ENCODE results near the gene LAG3.

The LAG3 gene

DNA sequence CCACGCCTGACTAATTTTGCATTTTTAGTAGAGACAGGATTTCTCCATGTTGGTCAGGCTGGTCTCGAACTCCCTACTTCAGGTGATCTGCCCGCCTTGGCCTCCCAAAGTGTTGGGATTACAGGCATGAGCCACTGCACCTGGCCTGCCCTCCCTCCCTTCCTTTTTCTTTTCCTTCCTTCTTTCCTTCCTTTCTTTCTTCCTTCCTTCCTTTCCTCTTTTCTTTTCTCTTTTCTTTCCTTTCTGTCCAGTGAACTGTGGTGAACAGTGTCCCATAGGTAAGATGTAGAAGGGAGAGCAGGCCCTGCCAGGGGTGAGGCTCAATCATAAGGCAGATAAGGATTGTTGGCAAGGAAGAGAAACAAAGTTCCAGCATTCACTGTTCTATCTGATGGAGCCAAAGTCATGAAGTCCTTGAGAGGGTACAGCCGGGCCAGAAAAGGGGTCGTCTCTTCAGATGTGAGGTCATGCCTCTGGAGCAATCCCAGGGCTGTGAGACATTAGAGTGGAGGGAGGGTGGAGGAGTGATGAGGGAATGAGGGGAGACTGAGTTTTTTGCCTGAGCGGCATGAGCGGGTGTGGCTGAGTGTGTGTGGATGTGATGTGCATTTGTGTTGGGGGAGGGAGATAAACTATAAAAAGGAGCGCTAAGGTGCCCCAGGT lies 15.2 kb upstream of the LAG3 start:
- H3K4me3 ChIP-seq (ENCODE audit: low read depth, low read length): no peak overlapping the region
- no peaks in the 10 kb centered on the region for H3K27me3 ChIP-seq (replicated peaks)
- no peak overlapping the region for H3K27ac ChIP-seq
- no peaks in the 10 kb centered on the region for H3K36me3 ChIP-seq (replicated peaks)
- in situ Hi-C loops (cut with HindIII; ENCODE audit: low pct_ligation_motif_present, low sequenced_read_pairs): no loop called here
- no peak for DNase-seq
- TF ChIP-seq, protein P1, sequence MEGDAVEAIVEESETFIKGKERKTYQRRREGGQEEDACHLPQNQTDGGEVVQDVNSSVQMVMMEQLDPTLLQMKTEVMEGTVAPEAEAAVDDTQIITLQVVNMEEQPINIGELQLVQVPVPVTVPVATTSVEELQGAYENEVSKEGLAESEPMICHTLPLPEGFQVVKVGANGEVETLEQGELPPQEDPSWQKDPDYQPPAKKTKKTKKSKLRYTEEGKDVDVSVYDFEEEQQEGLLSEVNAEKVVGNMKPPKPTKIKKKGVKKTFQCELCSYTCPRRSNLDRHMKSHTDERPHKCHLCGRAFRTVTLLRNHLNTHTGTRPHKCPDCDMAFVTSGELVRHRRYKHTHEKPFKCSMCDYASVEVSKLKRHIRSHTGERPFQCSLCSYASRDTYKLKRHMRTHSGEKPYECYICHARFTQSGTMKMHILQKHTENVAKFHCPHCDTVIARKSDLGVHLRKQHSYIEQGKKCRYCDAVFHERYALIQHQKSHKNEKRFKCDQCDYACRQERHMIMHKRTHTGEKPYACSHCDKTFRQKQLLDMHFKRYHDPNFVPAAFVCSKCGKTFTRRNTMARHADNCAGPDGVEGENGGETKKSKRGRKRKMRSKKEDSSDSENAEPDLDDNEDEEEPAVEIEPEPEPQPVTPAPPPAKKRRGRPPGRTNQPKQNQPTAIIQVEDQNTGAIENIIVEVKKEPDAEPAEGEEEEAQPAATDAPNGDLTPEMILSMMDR (IDR thresholded peaks at IDR 0.05; ENCODE audit: low read depth, low read length, missing control alignments): no peak

DNA sequence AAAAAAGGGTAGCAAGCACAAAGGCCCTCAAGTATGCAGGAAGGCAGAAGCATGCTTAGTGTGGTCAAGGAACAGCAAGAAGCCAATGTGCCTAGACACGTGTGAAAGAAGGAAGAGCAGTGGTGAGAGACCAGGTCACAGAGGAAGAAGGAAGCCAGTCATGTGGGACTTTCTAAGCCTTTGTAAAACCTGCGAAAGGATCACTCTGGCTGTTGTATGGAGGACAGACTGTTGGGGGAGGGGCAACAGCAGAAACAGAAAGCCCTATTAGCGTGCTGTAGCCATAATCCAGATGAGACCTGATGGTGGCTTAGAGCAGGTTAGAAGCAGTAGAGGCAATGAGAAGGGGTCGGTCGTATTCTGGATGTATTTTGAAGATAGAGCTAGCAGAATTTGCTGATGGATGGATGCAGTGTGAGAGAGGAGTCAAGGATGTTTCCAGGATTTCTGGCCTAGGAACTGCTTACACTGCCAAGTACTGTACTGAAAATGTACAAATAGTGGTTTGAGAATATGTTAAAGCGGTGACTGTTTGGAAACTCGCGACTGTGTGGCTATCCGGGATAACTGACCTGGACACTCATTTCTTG lies 13.7 kb upstream of the LAG3 start:
- no peak for DNase-seq
- Histone ChIP-seq H3K27ac (no peak overlapping the region), H3K36me3 (replicated peaks) (no peaks in the 10 kb centered on the region), H3K4me3 (ENCODE audit: low read depth, low read length) (no peak overlapping the region), H3K27me3 (replicated peaks) (no peaks in the 10 kb centered on the region)
- in situ Hi-C loops (cut with HindIII; ENCODE audit: low pct_ligation_motif_present, low sequenced_read_pairs): no loop called here
- TF ChIP-seq, protein P1 (IDR thresholded peaks at IDR 0.05; ENCODE audit: low read depth, low read length, missing control alignments): no peak

DNA sequence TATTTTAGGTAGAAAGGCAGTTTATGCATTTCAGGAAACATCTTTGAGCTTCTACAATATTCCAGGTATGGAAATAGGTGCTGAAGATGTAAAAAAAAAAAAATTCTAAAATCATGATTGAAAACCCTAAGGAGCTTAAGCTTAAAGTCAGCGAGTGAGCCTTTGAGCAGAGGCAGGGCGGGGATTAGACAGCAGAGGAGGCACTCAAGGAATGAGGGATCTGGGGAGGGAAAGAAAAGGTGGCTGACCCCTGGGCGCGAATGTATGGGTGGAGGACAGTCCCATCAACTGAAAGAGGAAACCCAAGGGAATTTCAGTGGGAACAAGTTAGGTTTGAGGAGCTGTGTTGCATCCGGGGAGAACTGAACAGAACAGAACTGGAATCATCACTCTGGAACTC lies 12.6 kb upstream of the LAG3 start:
- H3K36me3 ChIP-seq (replicated peaks): no peaks in the 10 kb centered on the region
- TF ChIP-seq, protein P1 (IDR thresholded peaks at IDR 0.05; ENCODE audit: low read depth, low read length, missing control alignments): no peak
- no peaks in the 10 kb centered on the region for H3K27me3 ChIP-seq (replicated peaks)
- no peak overlapping the region for H3K27ac ChIP-seq
- in situ Hi-C loops (cut with HindIII; ENCODE audit: low pct_ligation_motif_present, low sequenced_read_pairs): no loop called here
- DNase-seq: no peak
- H3K4me3 ChIP-seq (ENCODE audit: low read depth, low read length): no peak overlapping the region

DNA sequence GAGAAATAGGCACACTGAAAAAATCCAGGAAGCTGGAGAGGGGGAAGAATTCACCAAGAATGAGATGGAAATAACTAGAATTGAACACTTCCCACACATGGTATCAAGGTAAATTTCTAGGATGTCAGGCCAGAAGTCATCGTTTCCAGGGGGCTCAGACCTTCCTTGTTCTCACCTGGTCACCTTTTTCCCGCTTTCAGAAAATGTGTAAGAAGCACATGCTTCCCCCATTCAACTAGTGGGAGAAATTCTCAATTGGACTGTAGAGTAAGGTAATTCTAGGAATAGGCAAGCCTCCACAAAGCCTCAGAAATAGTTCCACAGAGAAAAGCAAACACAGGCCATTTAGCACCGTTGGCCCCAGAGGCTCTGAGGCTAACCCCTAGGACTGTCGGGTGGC lies 8.9 kb upstream of the LAG3 start:
- in situ Hi-C loops (cut with HindIII; ENCODE audit: low pct_ligation_motif_present, low sequenced_read_pairs): no loop called here
- Histone ChIP-seq H3K36me3 (replicated peaks) (no peaks in the 10 kb centered on the region), H3K27me3 (replicated peaks) (no peaks in the 10 kb centered on the region), H3K27ac (peak overlapping the region; percentile 79), H3K4me3 (ENCODE audit: low read depth, low read length) (peak overlapping the region; percentile 9)
- DNase-seq: no peak
- TF ChIP-seq, protein P1 (IDR thresholded peaks at IDR 0.05; ENCODE audit: low read depth, low read length, missing control alignments): no peak

DNA sequence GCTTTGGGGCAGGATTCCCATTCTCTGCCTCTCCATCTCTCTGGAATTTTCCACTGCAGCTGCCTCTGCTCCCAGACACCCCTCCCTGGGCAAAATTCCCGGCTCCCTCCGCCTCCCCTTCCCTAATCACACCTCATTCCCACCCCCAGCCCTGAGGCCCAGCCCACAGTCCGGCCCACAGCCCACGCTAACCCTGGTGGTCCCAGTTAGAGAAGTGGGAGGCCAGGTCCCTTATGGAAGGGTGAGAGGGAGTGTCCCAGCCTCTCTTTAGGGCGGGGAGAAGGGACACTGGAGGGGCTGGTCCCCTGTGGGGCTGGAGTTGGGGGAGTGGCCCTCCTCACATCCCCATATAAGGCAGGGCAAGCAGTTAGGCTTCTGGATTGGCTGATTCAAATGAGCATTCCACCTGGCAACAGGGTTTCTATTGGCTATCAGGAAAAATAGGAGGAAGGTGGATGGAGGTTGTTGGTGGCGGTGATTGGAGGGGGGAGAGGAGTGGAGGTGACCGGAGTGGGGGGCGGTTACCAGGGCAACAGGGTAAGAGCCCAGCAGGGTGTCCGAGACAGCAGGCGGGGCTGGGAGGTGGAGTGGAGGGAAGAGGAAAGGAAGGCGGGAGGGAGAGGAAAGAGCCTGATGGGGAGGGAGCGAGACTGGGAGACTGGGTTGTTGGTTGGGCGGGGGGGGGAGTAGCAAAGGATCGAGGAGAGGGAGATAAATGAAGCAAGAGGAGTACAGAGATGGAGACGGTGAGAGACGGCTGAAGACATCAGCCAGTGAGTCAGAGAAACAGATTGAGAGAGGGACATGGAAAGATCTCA lies 8.1 kb upstream of the LAG3 start:
- TF ChIP-seq, protein P1 (IDR thresholded peaks at IDR 0.05; ENCODE audit: low read depth, low read length, missing control alignments): no peak
- peak overlapping the region; percentile 29 for H3K4me3 ChIP-seq (ENCODE audit: low read depth, low read length)
- peaks cover under 1% of the 10 kb centered on the region for H3K36me3 ChIP-seq (replicated peaks)
- in situ Hi-C loops (cut with HindIII; ENCODE audit: low pct_ligation_motif_present, low sequenced_read_pairs): no loop called here
- no peaks in the 10 kb centered on the region for H3K27me3 ChIP-seq (replicated peaks)
- DNase-seq: peak; percentile 99
- H3K27ac ChIP-seq: peak overlapping the region; percentile 79
